SK-N-SH (cell line): Measurements from ENCODE around the gene C12orf42.

Experiments used
- FOSL2 ChIP-seq: IDR thresholded peaks from 2 replicates; pipeline ENCODE4 v1.4.0; 2012; ENCODE audit warnings: low read depth, mild to moderate bottlenecking, moderate library complexity, borderline replicate concordance
- FOXJ3 ChIP-seq: sonication (generic); formaldehyde crosslinking; IDR thresholded peaks from 2 replicates; pipeline ENCODE4 v1.5.1; 2020; ENCODE audit warnings: mild to moderate bottlenecking, missing genetic modification reagents
- RCOR1 ChIP-seq: fragments of 150-350 bp; IDR thresholded peaks from 2 replicates; pipeline ENCODE4 v1.6.1; 2017; ENCODE audit warnings: antibody characterized with exemption, low read length
- TF ChIP-seq, protein P1 (sequence below): fragments of 200-600 bp; sonication (generic); IDR thresholded peaks from 2 replicates; pipeline ENCODE4 v1.6.1; 2017; ENCODE audit warnings: antibody characterized with exemption, mild to moderate bottlenecking, moderate library complexity

- TF ChIP-seq, protein P1, sequence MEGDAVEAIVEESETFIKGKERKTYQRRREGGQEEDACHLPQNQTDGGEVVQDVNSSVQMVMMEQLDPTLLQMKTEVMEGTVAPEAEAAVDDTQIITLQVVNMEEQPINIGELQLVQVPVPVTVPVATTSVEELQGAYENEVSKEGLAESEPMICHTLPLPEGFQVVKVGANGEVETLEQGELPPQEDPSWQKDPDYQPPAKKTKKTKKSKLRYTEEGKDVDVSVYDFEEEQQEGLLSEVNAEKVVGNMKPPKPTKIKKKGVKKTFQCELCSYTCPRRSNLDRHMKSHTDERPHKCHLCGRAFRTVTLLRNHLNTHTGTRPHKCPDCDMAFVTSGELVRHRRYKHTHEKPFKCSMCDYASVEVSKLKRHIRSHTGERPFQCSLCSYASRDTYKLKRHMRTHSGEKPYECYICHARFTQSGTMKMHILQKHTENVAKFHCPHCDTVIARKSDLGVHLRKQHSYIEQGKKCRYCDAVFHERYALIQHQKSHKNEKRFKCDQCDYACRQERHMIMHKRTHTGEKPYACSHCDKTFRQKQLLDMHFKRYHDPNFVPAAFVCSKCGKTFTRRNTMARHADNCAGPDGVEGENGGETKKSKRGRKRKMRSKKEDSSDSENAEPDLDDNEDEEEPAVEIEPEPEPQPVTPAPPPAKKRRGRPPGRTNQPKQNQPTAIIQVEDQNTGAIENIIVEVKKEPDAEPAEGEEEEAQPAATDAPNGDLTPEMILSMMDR: no peak
- no peak for TF ChIP-seq FOSL2
- TF ChIP-seq RCOR1: no peak
- no peak for TF ChIP-seq FOXJ3 (CRISPR knock-in tag)
Observed at GRCh38 chr12:103387385-103387784, 108.4 kb downstream of the C12orf42 start.
